HEK293T (cell line): ENCODE measurements around the gene HOXC12.

Experiments
- ARNT ChIP-seq: fragments of 450-650 bp; IDR thresholded peaks from 2 replicates; pipeline ENCODE4 v1.6.1; 2017; ENCODE audit warnings: mild to moderate bottlenecking
- BHLHE40 ChIP-seq: fragments of 450-650 bp; IDR thresholded peaks from 2 replicates; pipeline ENCODE4 v1.6.1; 2016; ENCODE audit warnings: mild to moderate bottlenecking, moderate library complexity, borderline replicate concordance
- CTBP1 ChIP-seq: fragments of 450-650 bp; IDR thresholded peaks from 2 replicates; pipeline ENCODE4 v1.6.1; 2016; ENCODE audit warnings: borderline replicate concordance
- ELF4 ChIP-seq: fragments of 450-650 bp; IDR thresholded peaks from 2 replicates; pipeline ENCODE4 v1.6.1; 2017; ENCODE audit warnings: antibody characterized with exemption
- FOXA1 ChIP-seq: fragments of 450-650 bp; IDR thresholded peaks from 2 replicates; pipeline ENCODE4 v1.6.1; 2016; ENCODE audit warnings: mild to moderate bottlenecking
- FOXK2 ChIP-seq: fragments of 450-650 bp; IDR thresholded peaks from 2 replicates; pipeline ENCODE4 v1.6.1; 2016; ENCODE audit warnings: mild to moderate bottlenecking
- FOXM1 ChIP-seq: fragments of 450-650 bp; IDR thresholded peaks from 2 replicates; pipeline ENCODE4 v1.6.1; 2017; ENCODE audit warnings: mild to moderate bottlenecking, borderline replicate concordance
- SP1 ChIP-seq: fragments of 450-650 bp; IDR thresholded peaks from 2 replicates; pipeline ENCODE4 v1.6.1; 2017
- SUZ12 ChIP-seq: fragments of 450-650 bp; IDR thresholded peaks from 2 replicates; pipeline ENCODE4 v1.6.1; 2016; ENCODE audit warnings: mild to moderate bottlenecking
- TF ChIP-seq, protein P1 (sequence below): fragments of 450-650 bp; IDR thresholded peaks from 2 replicates; pipeline ENCODE4 v1.6.1; 2016

DNA sequence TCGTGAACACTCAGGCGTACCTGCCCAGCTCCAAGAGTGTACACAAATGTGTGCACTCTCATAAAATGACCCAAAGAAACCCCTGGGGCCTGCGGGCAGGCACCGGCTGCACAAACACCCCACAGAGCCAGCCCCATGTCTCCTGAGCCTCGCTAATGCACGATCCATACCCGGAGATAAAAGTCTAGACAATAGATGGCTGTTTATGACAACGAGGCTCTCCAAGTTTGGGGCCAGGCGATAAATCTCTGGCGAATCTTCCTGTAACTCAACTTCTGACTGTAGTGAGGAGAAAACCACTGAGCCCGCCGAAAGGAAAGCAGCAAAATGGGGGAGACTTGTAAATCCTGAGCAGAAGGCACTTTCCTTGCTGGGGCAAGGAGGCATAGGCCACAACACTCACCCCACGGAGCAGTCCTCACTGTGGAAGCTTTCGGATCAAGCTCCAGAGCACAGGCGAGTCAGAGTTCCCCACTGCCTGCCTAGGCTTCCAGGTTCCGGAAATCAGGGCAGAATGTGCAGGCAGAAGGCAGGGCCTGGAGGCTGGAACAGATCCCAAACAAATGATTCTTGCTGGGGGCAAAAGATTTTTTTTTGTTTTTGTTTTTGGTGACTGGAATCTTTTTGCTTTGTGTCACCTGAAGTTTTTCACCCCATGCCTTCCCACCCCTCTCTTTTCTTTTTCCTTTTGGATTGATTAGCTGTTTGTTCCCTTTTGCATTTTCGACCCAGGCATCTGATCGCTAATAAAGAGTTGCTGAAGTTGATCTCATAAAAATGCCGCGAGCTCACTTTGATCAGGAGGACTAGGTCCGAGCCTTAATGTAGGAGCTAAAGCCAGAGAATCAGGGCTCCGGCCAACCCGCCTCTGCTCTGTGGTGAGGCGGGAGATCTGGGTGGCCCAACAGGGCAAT is 13.8 kb downstream of the HOXC12 start:
- TF ChIP-seq ARNT, result no peak
- no peak for TF ChIP-seq BHLHE40
- TF ChIP-seq, protein P1, sequence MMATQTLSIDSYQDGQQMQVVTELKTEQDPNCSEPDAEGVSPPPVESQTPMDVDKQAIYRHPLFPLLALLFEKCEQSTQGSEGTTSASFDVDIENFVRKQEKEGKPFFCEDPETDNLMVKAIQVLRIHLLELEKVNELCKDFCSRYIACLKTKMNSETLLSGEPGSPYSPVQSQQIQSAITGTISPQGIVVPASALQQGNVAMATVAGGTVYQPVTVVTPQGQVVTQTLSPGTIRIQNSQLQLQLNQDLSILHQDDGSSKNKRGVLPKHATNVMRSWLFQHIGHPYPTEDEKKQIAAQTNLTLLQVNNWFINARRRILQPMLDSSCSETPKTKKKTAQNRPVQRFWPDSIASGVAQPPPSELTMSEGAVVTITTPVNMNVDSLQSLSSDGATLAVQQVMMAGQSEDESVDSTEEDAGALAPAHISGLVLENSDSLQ, result peak; percentile 46; the same call in 1 of the 2 replicates
- no peak for TF ChIP-seq FOXA1
- no peak for TF ChIP-seq FOXK2
- TF ChIP-seq ELF4, result no peak
- TF ChIP-seq SP1, result no peak
- no peak for TF ChIP-seq SUZ12
- TF ChIP-seq CTBP1, result no peak
- TF ChIP-seq FOXM1, result no peak
